ENCODE data around the gene SRRM3.
"Not testable (repeated sequence)": the region's sequence is repeated elsewhere in the genome, so short reads cannot be mapped to it uniquely, and the experiment has no call there.

Gene SRRM3

GRCh38 chr7:76291351-76292212 is 89.9 kb downstream of the SRRM3 start:
- DNase-seq (ENCODE audit: low read depth in 2 of 2): peak; percentile 77 to 84

- DNase-seq (ENCODE audit: low read depth in 2 of 2): no peak
Observed at GRCh38 chr7:76292213-76292573, 90.5 kb downstream of the SRRM3 start.

- not testable (repeated sequence) for DNase-seq (ENCODE audit: low read depth in 2 of 2)
Observed at GRCh38 chr7:76292911-76293310, 91.2 kb downstream of the SRRM3 start.

GRCh38 chr7:76293407-76293901 is 91.8 kb downstream of the SRRM3 start:
- DNase-seq (ENCODE audit: low read depth in 2 of 2): no peak

- no peak for DNase-seq (ENCODE audit: low read depth in 2 of 2)
Observed at GRCh38 chr7:76294344-76295024, 92.8 kb downstream of the SRRM3 start.

- DNase-seq (ENCODE audit: low read depth in 2 of 2): no peak
Observed at GRCh38 chr7:76296743-76297740, 95.3 kb downstream of the SRRM3 start.

- no peak for DNase-seq (ENCODE audit: low read depth in 2 of 2)
Observed at GRCh38 chr7:76300166-76300731, 98.6 kb downstream of the SRRM3 start.

- DNase-seq (ENCODE audit: low read depth in 2 of 2): no peak
Observed at GRCh38 chr7:76301000-76301399, 99.3 kb downstream of the SRRM3 start.

GRCh38 chr7:76302347-76303201 is 100.9 kb downstream of the SRRM3 start, which contains the start of gene HSPB1:
TSS of gene HSPB1 (plus strand) at chr7:76302673. CDS start at chr7:76302713, 40 bp downstream.
- no peak for DNase-seq (ENCODE audit: low read depth in 2 of 2)

- DNase-seq (ENCODE audit: low read depth in 2 of 2): peak; percentile 56 to 58
Observed at GRCh38 chr7:76303202-76304147, 101.8 kb downstream of the SRRM3 start.

GRCh38 chr7:76304888-76305375 is 103.2 kb downstream of the SRRM3 start:
- DNase-seq (ENCODE audit: low read depth in 2 of 2): no peak

- not testable (repeated sequence) for DNase-seq (ENCODE audit: low read depth in 2 of 2)
Observed at GRCh38 chr7:76308874-76309273, 107.2 kb downstream of the SRRM3 start.

- not testable (repeated sequence) for DNase-seq (ENCODE audit: low read depth in 2 of 2)
Observed at GRCh38 chr7:76309341-76310101, 107.8 kb downstream of the SRRM3 start.

GRCh38 chr7:76310102-76310957 is 108.6 kb downstream of the SRRM3 start:
- DNase-seq (ENCODE audit: low read depth in 2 of 2): no peak

- not testable (repeated sequence) for DNase-seq (ENCODE audit: low read depth in 2 of 2)
Observed at GRCh38 chr7:76311838-76312237, 110.1 kb downstream of the SRRM3 start.

GRCh38 chr7:76314042-76314721 is 112.5 kb downstream of the SRRM3 start:
- DNase-seq (ENCODE audit: low read depth in 2 of 2): peak; percentile 92 to 93

GRCh38 chr7:76314740-76315139 is 113.0 kb downstream of the SRRM3 start:
- not testable (repeated sequence) for DNase-seq (ENCODE audit: low read depth in 2 of 2)

Measured in stimulated activated CD8-positive, alpha-beta memory T cell treated with anti-CD3 and anti-CD28 coated beads, Interleukin-15, amount 100 ng/mL, for 48 hours (primary cell).